ENCODE results near the gene TMEM184A.

Gene TMEM184A

GRCh38 chr7:1541431-1542162 lies 14.4 kb downstream of the TMEM184A start:
- no peak for DNase-seq (ENCODE audit: low read depth, low spot score)
- TF ChIP-seq CTCF (IDR thresholded peaks at IDR 0.05; ENCODE audit: insufficient read depth, low read length, missing control alignments), result no peak
- POLR2A ChIA-PET, result no interaction called here
- CTCF ChIA-PET, result no interaction called here
- H3K4me3 ChIP-seq (ENCODE audit: low read depth, low read length), result no peak overlapping the region

- TF ChIP-seq CTCF (IDR thresholded peaks at IDR 0.05; ENCODE audit: insufficient read depth, low read length, missing control alignments), result no peak
- CTCF ChIA-PET, result no interaction called here
- no peak for DNase-seq (ENCODE audit: low read depth, low spot score)
- H3K4me3 ChIP-seq (ENCODE audit: low read depth, low read length), result no peak overlapping the region
- POLR2A ChIA-PET, result no interaction called here
Measured at GRCh38 chr7:1540776-1541271, 15.2 kb downstream of the TMEM184A start.

- TF ChIP-seq CTCF (IDR thresholded peaks at IDR 0.05; ENCODE audit: insufficient read depth, low read length, missing control alignments), result no peak
- POLR2A ChIA-PET, result no interaction called here
- CTCF ChIA-PET, result no interaction called here
- DNase-seq (ENCODE audit: low read depth, low spot score), result no peak
- H3K4me3 ChIP-seq (ENCODE audit: low read depth, low read length), result no peak overlapping the region
Measured at GRCh38 chr7:1539882-1540775, 15.9 kb downstream of the TMEM184A start.

- ChIA-PET CTCF (no interaction called here), POLR2A (no interaction called here)
- no peak overlapping the region for H3K4me3 ChIP-seq (ENCODE audit: low read depth, low read length)
- no peak for TF ChIP-seq CTCF (IDR thresholded peaks at IDR 0.05; ENCODE audit: insufficient read depth, low read length, missing control alignments)
- DNase-seq (ENCODE audit: low read depth, low spot score), result no peak
Measured at GRCh38 chr7:1539181-1539881, 16.7 kb downstream of the TMEM184A start.

GRCh38 chr7:1538544-1539180 lies 17.3 kb downstream of the TMEM184A start:
- ChIA-PET POLR2A (no interaction called here), CTCF (no interaction called here)
- no peak for DNase-seq (ENCODE audit: low read depth, low spot score)
- H3K4me3 ChIP-seq (ENCODE audit: low read depth, low read length), result peak overlapping the region; percentile 39
- TF ChIP-seq CTCF (IDR thresholded peaks at IDR 0.05; ENCODE audit: insufficient read depth, low read length, missing control alignments), result no peak

Measured in AG04449 (cell line).